PFSK-1 (cell line): Measurements from ENCODE around the gene TPTE2.

Experiments
- POLR2AphosphoS5 ChIP-seq: IDR thresholded peaks from 2 replicates; pipeline ENCODE4 v1.6.1; 2012; ENCODE audit warnings: low read depth, mild to moderate bottlenecking, control low read depth, low read length, moderate library complexity
- SIN3A ChIP-seq: IDR thresholded peaks from 2 replicates; pipeline ENCODE4 v1.6.1; 2012; ENCODE audit warnings: mild to moderate bottlenecking, low read length, moderate library complexity, borderline replicate concordance; ENCODE audit not compliant: insufficient read depth
- TAF1 ChIP-seq: IDR thresholded peaks from 2 replicates; pipeline ENCODE4 v1.6.1; 2012; ENCODE audit warnings: low read length, control low read depth, borderline replicate concordance; ENCODE audit not compliant: insufficient read depth

DNA sequence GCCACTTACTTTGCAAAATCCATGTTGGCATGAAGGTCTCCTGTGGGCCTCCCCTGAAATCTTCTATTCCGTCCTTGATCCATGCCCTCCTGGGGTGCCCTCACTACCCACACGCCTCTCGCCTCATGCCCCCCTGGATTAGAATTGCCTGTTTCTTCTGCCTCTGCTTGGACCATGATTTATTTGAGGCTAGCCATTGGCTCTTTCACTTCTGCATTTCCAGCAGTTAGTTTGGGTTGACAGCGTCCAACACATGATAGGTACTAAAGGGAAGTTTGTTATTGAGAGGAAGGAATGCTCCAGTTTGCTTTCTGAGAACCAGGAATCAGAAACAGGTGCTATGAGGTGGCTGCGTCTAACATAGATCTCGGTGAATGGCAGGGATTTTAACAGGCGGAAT is 30.5 kb upstream of the TPTE2 start:
- no peak for TF ChIP-seq POLR2AphosphoS5
- no peak for TF ChIP-seq SIN3A
- TF ChIP-seq TAF1 = no peak
